ENCODE measurements around the gene DDIT3. TPM values are rescaled to one million over a fixed set of nuclear protein-coding genes. Genes with fewer than 3 reads are reported as not detected.

The DDIT3 gene
- total RNA-seq, 1 experiment from 2014 or later, result 19.1 TPM

- no peak for DNase-seq (ENCODE audit: low read depth)
Measured at GRCh38 chr12:57485695-57486094, 34.6 kb downstream of the DDIT3 start.

GRCh38 chr12:57483466-57483865 is 36.8 kb downstream of the DDIT3 start:
- DNase-seq (ENCODE audit: low read depth), result no peak

GRCh38 chr12:57481671-57482070 is 38.6 kb downstream of the DDIT3 start:
- DNase-seq (ENCODE audit: low read depth), result no peak

GRCh38 chr12:57479376-57480115 is 40.8 kb downstream of the DDIT3 start, which contains the start of gene ARHGAP9:
TSS of gene ARHGAP9 (minus strand) at chr12:57479866. CDS start at chr12:57479406, 460 bp downstream.
- no peak for DNase-seq (ENCODE audit: low read depth)

- DNase-seq (ENCODE audit: low read depth), result no peak
Measured at GRCh38 chr12:57479043-57479375, 41.3 kb downstream of the DDIT3 start.

- no peak for DNase-seq (ENCODE audit: low read depth)
Measured at GRCh38 chr12:57477710-57478681, 42.3 kb downstream of the DDIT3 start.

- DNase-seq (ENCODE audit: low read depth), result no peak
Measured at GRCh38 chr12:57476993-57477709, 43.2 kb downstream of the DDIT3 start.

GRCh38 chr12:57476162-57476992 is 43.9 kb downstream of the DDIT3 start:
- no peak for DNase-seq (ENCODE audit: low read depth)

GRCh38 chr12:57475271-57476161 is 44.8 kb downstream of the DDIT3 start:
- DNase-seq (ENCODE audit: low read depth), result no peak

- DNase-seq (ENCODE audit: low read depth), result no peak
Measured at GRCh38 chr12:57474862-57475261, 45.5 kb downstream of the DDIT3 start.

- no peak for DNase-seq (ENCODE audit: low read depth)
Measured at GRCh38 chr12:57474430-57474829, 45.9 kb downstream of the DDIT3 start.

GRCh38 chr12:57473886-57474285 is 46.4 kb downstream of the DDIT3 start:
- DNase-seq (ENCODE audit: low read depth), result no peak

- DNase-seq (ENCODE audit: low read depth), result no peak
Measured at GRCh38 chr12:57473392-57473791, 46.9 kb downstream of the DDIT3 start.

GRCh38 chr12:57472391-57472790 is 47.9 kb downstream of the DDIT3 start:
- no peak for DNase-seq (ENCODE audit: low read depth)

- DNase-seq (ENCODE audit: low read depth), result no peak
Measured at GRCh38 chr12:57471661-57472060, 48.7 kb downstream of the DDIT3 start.

- DNase-seq (ENCODE audit: low read depth), result no peak
Measured at GRCh38 chr12:57470970-57471656, 49.2 kb downstream of the DDIT3 start.

- DNase-seq (ENCODE audit: low read depth), result no peak
Measured at GRCh38 chr12:57470286-57470969, 49.9 kb downstream of the DDIT3 start.

- DNase-seq (ENCODE audit: low read depth), result peak; percentile 20
Measured at GRCh38 chr12:57469296-57470164, 50.8 kb downstream of the DDIT3 start.

All from RPMI7951 (cell line).